ENCODE measurements around the gene SLC7A14.

DNA sequence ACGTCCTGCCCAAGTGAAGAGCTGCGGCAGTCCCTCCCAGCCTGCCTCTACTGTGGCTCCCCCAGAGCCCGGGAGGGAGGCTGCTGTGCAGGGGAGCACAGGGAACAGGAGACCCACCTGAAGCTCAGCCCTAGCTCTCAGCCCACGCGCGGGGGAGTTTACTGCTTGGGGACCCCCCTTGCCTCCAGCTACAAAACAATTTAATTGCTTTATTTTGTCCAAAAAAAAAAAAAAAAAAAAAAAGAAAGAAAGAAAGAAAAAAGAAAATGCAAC lies 89.1 kb downstream of the SLC7A14 start:
- TF ChIP-seq, protein P1, sequence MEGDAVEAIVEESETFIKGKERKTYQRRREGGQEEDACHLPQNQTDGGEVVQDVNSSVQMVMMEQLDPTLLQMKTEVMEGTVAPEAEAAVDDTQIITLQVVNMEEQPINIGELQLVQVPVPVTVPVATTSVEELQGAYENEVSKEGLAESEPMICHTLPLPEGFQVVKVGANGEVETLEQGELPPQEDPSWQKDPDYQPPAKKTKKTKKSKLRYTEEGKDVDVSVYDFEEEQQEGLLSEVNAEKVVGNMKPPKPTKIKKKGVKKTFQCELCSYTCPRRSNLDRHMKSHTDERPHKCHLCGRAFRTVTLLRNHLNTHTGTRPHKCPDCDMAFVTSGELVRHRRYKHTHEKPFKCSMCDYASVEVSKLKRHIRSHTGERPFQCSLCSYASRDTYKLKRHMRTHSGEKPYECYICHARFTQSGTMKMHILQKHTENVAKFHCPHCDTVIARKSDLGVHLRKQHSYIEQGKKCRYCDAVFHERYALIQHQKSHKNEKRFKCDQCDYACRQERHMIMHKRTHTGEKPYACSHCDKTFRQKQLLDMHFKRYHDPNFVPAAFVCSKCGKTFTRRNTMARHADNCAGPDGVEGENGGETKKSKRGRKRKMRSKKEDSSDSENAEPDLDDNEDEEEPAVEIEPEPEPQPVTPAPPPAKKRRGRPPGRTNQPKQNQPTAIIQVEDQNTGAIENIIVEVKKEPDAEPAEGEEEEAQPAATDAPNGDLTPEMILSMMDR (IDR thresholded peaks at IDR 0.05; ENCODE audit: extremely low read depth in 1 of 2, insufficient read depth in 1 of 2, low read depth in 1 of 2, low read length in 2 of 2): no peak
- TF ChIP-seq JUN (IDR thresholded peaks at IDR 0.05; ENCODE audit: borderline replicate concordance, insufficient read depth, insufficient read length, low read depth) (no peak), POLR2A (IDR thresholded peaks at IDR 0.05; ENCODE audit: low read depth, low read length) (no peak), EZH2 (IDR thresholded peaks at IDR 0.05; ENCODE audit: borderline replicate concordance, low read depth, low read length, severe bottlenecking) (no peak), POLR2AphosphoS5 (IDR thresholded peaks at IDR 0.05; ENCODE audit: insufficient read depth, low read depth, low read length) (no peak)
